ENCODE measurements around the gene PAPSS2. TPM values are rescaled to one million over a fixed set of nuclear protein-coding genes. Genes with fewer than 3 reads are reported as not detected.

Gene PAPSS2
- polyA plus RNA-seq, 1 experiment = 133 TPM

DNA sequence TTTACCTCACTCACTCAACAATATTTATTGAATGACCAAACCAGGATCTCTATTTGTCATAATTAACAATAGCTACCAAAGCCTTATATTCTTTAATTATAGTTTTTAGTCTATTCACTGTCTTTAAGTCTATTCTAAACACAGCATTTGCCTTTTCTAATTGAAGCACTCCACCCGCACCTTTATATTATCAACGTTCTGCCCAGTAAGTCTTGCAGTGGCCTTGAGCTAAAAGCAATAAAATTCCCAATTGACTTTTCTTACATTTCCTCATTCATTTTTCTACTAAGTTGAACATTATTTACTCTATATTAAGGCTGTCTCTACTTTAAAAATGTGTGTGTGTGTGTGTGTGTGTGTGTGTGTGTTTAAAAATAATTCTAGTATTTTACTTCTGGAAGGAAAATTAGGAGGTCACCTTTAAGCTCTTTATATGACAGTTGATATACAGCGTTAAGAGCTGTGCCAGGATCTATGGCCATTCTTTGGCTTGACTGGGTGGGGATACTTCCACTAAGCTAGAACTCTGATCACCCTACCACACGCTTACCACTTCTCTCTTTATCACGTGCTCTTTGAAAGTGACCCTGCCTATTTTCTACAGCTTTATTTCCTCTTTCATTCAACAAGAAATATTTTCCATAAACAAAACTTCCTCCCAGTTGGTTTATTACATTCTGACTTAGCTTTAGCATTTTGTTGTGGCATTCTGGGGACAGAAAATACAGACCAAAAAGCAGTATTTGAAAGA, 8.8 kb downstream of the PAPSS2 start:
- POLR2A ChIA-PET = no interaction called here
- Histone ChIP-seq H3K4me3 (ENCODE audit: low read depth, low read length) (no peak overlapping the region), H3K36me3 (ENCODE audit: control insufficient read depth, insufficient read depth, low read length) (peaks cover 7% of the 10 kb centered on the region), H3K27me3 (ENCODE audit: control insufficient read depth, insufficient read depth, low read length) (no peaks in the 10 kb centered on the region)
- no peak for DNase-seq (ENCODE audit: low read depth)
- CTCF ChIA-PET = interaction anchor here (0.6 to 1.4 kb wide), 3 partner anchors 8 to 102 kb away, joined by 3 to 5 read pairs (median 4); no protein-coding TSS in a partner anchor
- TF ChIP-seq, protein P1, sequence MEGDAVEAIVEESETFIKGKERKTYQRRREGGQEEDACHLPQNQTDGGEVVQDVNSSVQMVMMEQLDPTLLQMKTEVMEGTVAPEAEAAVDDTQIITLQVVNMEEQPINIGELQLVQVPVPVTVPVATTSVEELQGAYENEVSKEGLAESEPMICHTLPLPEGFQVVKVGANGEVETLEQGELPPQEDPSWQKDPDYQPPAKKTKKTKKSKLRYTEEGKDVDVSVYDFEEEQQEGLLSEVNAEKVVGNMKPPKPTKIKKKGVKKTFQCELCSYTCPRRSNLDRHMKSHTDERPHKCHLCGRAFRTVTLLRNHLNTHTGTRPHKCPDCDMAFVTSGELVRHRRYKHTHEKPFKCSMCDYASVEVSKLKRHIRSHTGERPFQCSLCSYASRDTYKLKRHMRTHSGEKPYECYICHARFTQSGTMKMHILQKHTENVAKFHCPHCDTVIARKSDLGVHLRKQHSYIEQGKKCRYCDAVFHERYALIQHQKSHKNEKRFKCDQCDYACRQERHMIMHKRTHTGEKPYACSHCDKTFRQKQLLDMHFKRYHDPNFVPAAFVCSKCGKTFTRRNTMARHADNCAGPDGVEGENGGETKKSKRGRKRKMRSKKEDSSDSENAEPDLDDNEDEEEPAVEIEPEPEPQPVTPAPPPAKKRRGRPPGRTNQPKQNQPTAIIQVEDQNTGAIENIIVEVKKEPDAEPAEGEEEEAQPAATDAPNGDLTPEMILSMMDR (IDR thresholded peaks at IDR 0.05; ENCODE audit: insufficient read depth, low read depth, low read length) = no peak

DNA sequence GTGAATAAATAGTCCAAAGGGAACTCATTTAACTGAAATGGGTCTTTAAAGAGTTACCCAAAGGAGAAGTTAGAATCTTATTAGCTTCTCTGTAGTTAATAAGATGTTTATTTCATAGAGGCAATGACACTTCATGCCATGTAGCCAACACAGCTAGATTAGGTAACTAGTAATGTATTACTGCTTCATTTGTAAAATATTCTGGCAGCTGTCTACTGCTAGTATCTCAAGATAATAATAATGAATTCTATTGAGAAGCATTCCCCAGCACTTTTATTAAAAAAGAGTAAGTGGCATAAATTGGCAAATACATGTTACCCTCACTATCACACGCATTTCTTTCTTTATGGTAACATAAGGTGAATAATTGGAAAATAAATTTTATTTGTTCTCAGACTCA, 10.1 kb downstream of the PAPSS2 start:
- TF ChIP-seq, protein P1 (IDR thresholded peaks at IDR 0.05; ENCODE audit: insufficient read depth, low read depth, low read length) = no peak
- ChIA-PET CTCF (no interaction called here), POLR2A (no interaction called here)
- DNase-seq (ENCODE audit: low read depth) = no peak
- Histone ChIP-seq H3K27me3 (ENCODE audit: control insufficient read depth, insufficient read depth, low read length) (no peaks in the 10 kb centered on the region), H3K36me3 (ENCODE audit: control insufficient read depth, insufficient read depth, low read length) (peaks cover 5% of the 10 kb centered on the region), H3K4me3 (ENCODE audit: low read depth, low read length) (no peak overlapping the region)

DNA sequence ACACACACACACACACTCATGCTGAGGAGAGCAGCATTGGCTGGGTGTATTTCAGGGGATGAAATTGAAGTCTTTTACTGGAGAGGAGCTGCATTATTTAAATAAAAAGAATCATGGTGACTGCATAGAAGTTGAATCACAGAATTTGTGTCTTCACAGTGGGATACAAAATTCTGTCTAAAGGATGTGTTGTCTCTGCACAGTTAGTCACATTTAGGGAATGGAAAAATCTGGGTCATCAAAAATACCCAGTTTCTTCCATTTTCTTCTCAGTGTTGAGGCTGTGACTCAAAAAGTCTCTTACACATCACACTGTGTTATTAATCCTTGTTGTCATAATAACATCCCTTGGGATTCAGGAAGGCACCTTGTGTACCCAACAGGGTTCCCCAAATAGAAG, 10.9 kb downstream of the PAPSS2 start:
- TF ChIP-seq, protein P1 (IDR thresholded peaks at IDR 0.05; ENCODE audit: insufficient read depth, low read depth, low read length) = no peak
- ChIA-PET POLR2A (interaction anchor here (0.6 kb wide), 1 partner anchor 15 kb away, joined by 17 read pairs; no protein-coding TSS in a partner anchor), CTCF (interaction anchor here (0.6 kb wide), 1 partner anchor 28 kb away, joined by 3 read pairs; no protein-coding TSS in a partner anchor)
- Histone ChIP-seq H3K27me3 (ENCODE audit: control insufficient read depth, insufficient read depth, low read length) (no peaks in the 10 kb centered on the region), H3K4me3 (ENCODE audit: low read depth, low read length) (no peak overlapping the region), H3K36me3 (ENCODE audit: control insufficient read depth, insufficient read depth, low read length) (peaks cover 5% of the 10 kb centered on the region)
- DNase-seq (ENCODE audit: low read depth) = no peak

DNA sequence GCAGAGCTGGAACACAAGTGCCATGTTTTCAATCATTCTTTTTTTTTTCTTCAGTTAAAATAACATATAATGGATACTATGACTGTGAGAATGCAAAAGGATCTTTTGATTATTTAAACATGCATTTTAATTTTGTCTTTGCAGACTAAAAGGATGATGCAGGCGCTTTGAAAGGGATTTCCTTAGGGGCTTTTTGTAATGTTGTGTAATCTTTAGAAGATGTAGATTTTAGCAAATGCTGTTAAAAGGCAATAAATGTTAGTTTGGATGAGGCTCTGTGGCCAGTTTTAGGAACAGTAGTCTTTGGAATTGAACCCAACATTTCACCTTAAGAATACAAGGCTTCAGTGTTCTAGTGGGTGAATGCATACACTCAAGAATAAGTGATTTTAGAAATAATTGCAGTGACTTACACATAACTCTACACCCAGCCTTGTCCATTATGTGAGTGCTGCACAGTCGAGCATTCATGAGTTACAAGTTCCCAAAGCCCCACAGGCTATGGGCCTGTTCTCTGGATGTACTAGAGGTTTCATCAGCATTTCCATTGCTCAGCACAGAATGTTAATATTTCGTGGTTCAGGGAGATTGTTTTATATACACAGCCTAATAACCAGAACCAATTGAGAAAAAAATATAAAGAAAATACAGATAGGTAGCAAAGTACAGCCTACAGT, 11.6 kb downstream of the PAPSS2 start:
- no peak overlapping the region for H3K4me3 ChIP-seq (ENCODE audit: low read depth, low read length)
- ChIA-PET CTCF (interaction anchor here (0.6 to 1.1 kb wide), 2 partner anchors 28 to 63 kb away, joined by 3 read pairs; no protein-coding TSS in a partner anchor), POLR2A (no interaction called here)
- TF ChIP-seq, protein P1 (IDR thresholded peaks at IDR 0.05; ENCODE audit: insufficient read depth, low read depth, low read length) = no peak
- DNase-seq (ENCODE audit: low read depth) = no peak
- H3K36me3 ChIP-seq (ENCODE audit: control insufficient read depth, insufficient read depth, low read length) = peaks cover 5% of the 10 kb centered on the region
- no peaks in the 10 kb centered on the region for H3K27me3 ChIP-seq (ENCODE audit: control insufficient read depth, insufficient read depth, low read length)

DNA sequence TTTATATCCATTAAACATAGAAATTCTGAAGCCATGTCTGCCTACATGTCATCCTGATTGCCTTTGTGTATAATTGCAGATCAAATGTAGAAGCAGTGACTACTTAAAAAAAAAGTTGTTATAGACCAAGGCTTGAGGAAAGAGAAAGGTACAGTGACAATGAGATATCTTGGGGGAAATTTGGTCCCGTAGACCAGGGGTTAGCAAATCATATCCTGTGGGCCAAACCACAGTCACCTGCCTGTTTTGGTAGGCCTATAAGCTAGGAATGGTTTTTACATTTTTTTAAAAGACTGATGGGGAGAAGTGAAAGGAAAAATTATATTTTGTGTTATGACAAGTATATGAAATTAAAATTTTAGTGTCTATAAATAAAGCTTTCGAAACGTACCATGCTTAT, 12.9 kb downstream of the PAPSS2 start:
- Histone ChIP-seq H3K36me3 (ENCODE audit: control insufficient read depth, insufficient read depth, low read length) (no peaks in the 10 kb centered on the region), H3K27me3 (ENCODE audit: control insufficient read depth, insufficient read depth, low read length) (no peaks in the 10 kb centered on the region), H3K4me3 (ENCODE audit: low read depth, low read length) (no peak overlapping the region)
- DNase-seq (ENCODE audit: low read depth) = no peak
- ChIA-PET CTCF (interaction anchor here (2.1 kb wide), 1 partner anchor 11 kb away, joined by 6 read pairs; no protein-coding TSS in a partner anchor), POLR2A (no interaction called here)
- TF ChIP-seq, protein P1 (IDR thresholded peaks at IDR 0.05; ENCODE audit: insufficient read depth, low read depth, low read length) = no peak

All from BJ (cell line).